ENCODE data around the gene IFI30.

IFI30 gene

GRCh38 chr19:18211683-18212082 is 38.1 kb downstream of the IFI30 start:
- no peaks in the 10 kb centered on the region for H3K9me3 ChIP-seq (ENCODE audit: control insufficient read depth in 2 of 2, low read length in 2 of 2)
- no peak overlapping the region for H3K4me3 ChIP-seq (ENCODE audit: low read length in 2 of 2)
- H3K27me3 ChIP-seq (ENCODE audit: control insufficient read depth in 2 of 2, insufficient read depth in 2 of 2, low read length in 2 of 2), result peaks cover 0 to 5% of the 10 kb centered on the region in 2 donors
- H3K4me1 ChIP-seq (ENCODE audit: control insufficient read depth in 2 of 2, insufficient read depth in 2 of 2, low read length in 2 of 2), result no peaks in the 10 kb centered on the region
- H3K9ac ChIP-seq (ENCODE audit: low read depth in 1 of 2, low read length in 2 of 2), result no peak overlapping the region
- H3K27ac ChIP-seq (ENCODE audit: low read depth in 2 of 2, low read length in 2 of 2), result no peak overlapping the region
- no peaks in the 10 kb centered on the region for H3K36me3 ChIP-seq (ENCODE audit: control insufficient read depth in 2 of 2, insufficient read depth in 2 of 2, low read length in 2 of 2)

GRCh38 chr19:18214779-18215433 is 41.3 kb downstream of the IFI30 start:
- Histone ChIP-seq H3K9ac (ENCODE audit: low read depth in 1 of 2, low read length in 2 of 2) (no peak overlapping the region), H3K27me3 (ENCODE audit: control insufficient read depth in 2 of 2, insufficient read depth in 2 of 2, low read length in 2 of 2) (no peaks in the 10 kb centered on the region), H3K4me3 (ENCODE audit: low read length in 2 of 2) (no peak overlapping the region), H3K36me3 (ENCODE audit: control insufficient read depth in 2 of 2, insufficient read depth in 2 of 2, low read length in 2 of 2) (no peaks in the 10 kb centered on the region), H3K9me3 (ENCODE audit: control insufficient read depth in 2 of 2, low read length in 2 of 2) (no peaks in the 10 kb centered on the region), H3K27ac (ENCODE audit: low read depth in 2 of 2, low read length in 2 of 2) (no peak overlapping the region), H3K4me1 (ENCODE audit: control insufficient read depth in 2 of 2, insufficient read depth in 2 of 2, low read length in 2 of 2) (no peaks in the 10 kb centered on the region)

- H3K27ac ChIP-seq (ENCODE audit: low read depth in 2 of 2, low read length in 2 of 2), result no peak overlapping the region
- no peaks in the 10 kb centered on the region for H3K36me3 ChIP-seq (ENCODE audit: control insufficient read depth in 2 of 2, insufficient read depth in 2 of 2, low read length in 2 of 2)
- H3K27me3 ChIP-seq (ENCODE audit: control insufficient read depth in 2 of 2, insufficient read depth in 2 of 2, low read length in 2 of 2), result no peaks in the 10 kb centered on the region
- H3K4me1 ChIP-seq (ENCODE audit: control insufficient read depth in 2 of 2, insufficient read depth in 2 of 2, low read length in 2 of 2), result no peaks in the 10 kb centered on the region
- H3K9ac ChIP-seq (ENCODE audit: low read depth in 1 of 2, low read length in 2 of 2), result no peak overlapping the region
- no peaks in the 10 kb centered on the region for H3K9me3 ChIP-seq (ENCODE audit: control insufficient read depth in 2 of 2, low read length in 2 of 2)
- no peak overlapping the region for H3K4me3 ChIP-seq (ENCODE audit: low read length in 2 of 2)
Measured at GRCh38 chr19:18216789-18217188, 43.2 kb downstream of the IFI30 start.

GRCh38 chr19:18218159-18218558 is 44.5 kb downstream of the IFI30 start:
- Histone ChIP-seq H3K4me1 (ENCODE audit: control insufficient read depth in 2 of 2, insufficient read depth in 2 of 2, low read length in 2 of 2) (no peaks in the 10 kb centered on the region), H3K4me3 (ENCODE audit: low read length in 2 of 2) (no peak overlapping the region), H3K27me3 (ENCODE audit: control insufficient read depth in 2 of 2, insufficient read depth in 2 of 2, low read length in 2 of 2) (peaks cover 0 to 4% of the 10 kb centered on the region in 2 donors)

GRCh38 chr19:18218600-18218999 is 45.0 kb downstream of the IFI30 start:
- Histone ChIP-seq H3K27me3 (ENCODE audit: control insufficient read depth in 2 of 2, insufficient read depth in 2 of 2, low read length in 2 of 2) (peaks cover 0 to 4% of the 10 kb centered on the region in 2 donors), H3K4me1 (ENCODE audit: control insufficient read depth in 2 of 2, insufficient read depth in 2 of 2, low read length in 2 of 2) (no peaks in the 10 kb centered on the region), H3K4me3 (ENCODE audit: low read length in 2 of 2) (no peak overlapping the region), H3K36me3 (ENCODE audit: control insufficient read depth in 2 of 2, insufficient read depth in 2 of 2, low read length in 2 of 2) (no peaks in the 10 kb centered on the region), H3K9ac (ENCODE audit: low read depth in 1 of 2, low read length in 2 of 2) (no peak overlapping the region), H3K27ac (ENCODE audit: low read depth in 2 of 2, low read length in 2 of 2) (no peak overlapping the region), H3K9me3 (ENCODE audit: control insufficient read depth in 2 of 2, low read length in 2 of 2) (no peaks in the 10 kb centered on the region)

More at GRCh38 chr19:18218159-18218558, 44.5 kb downstream of the IFI30 start:
- Histone ChIP-seq H3K36me3 (ENCODE audit: control insufficient read depth in 2 of 2, insufficient read depth in 2 of 2, low read length in 2 of 2) (no peaks in the 10 kb centered on the region), H3K27ac (ENCODE audit: low read depth in 2 of 2, low read length in 2 of 2) (no peak overlapping the region), H3K9me3 (ENCODE audit: control insufficient read depth in 2 of 2, low read length in 2 of 2) (no peaks in the 10 kb centered on the region), H3K9ac (ENCODE audit: low read depth in 1 of 2, low read length in 2 of 2) (no peak overlapping the region)

- Histone ChIP-seq H3K27ac (ENCODE audit: low read depth in 2 of 2, low read length in 2 of 2) (no peak overlapping the region), H3K36me3 (ENCODE audit: control insufficient read depth in 2 of 2, insufficient read depth in 2 of 2, low read length in 2 of 2) (no peaks in the 10 kb centered on the region), H3K9ac (ENCODE audit: low read depth in 1 of 2, low read length in 2 of 2) (no peak overlapping the region), H3K4me1 (ENCODE audit: control insufficient read depth in 2 of 2, insufficient read depth in 2 of 2, low read length in 2 of 2) (peaks cover 4 to 10% of the 10 kb centered on the region in 2 donors), H3K9me3 (ENCODE audit: control insufficient read depth in 2 of 2, low read length in 2 of 2) (no peaks in the 10 kb centered on the region), H3K4me3 (ENCODE audit: low read length in 2 of 2) (no peak overlapping the region), H3K27me3 (ENCODE audit: control insufficient read depth in 2 of 2, insufficient read depth in 2 of 2, low read length in 2 of 2) (peaks cover 5 to 7% of the 10 kb centered on the region in 2 donors)
Measured at GRCh38 chr19:18219911-18220631, 46.5 kb downstream of the IFI30 start.

- H3K9me3 ChIP-seq (ENCODE audit: control insufficient read depth in 2 of 2, low read length in 2 of 2), result no peaks in the 10 kb centered on the region
- H3K4me1 ChIP-seq (ENCODE audit: control insufficient read depth in 2 of 2, insufficient read depth in 2 of 2, low read length in 2 of 2), result peaks cover 4 to 11% of the 10 kb centered on the region in 2 donors
- no peak overlapping the region for H3K27ac ChIP-seq (ENCODE audit: low read depth in 2 of 2, low read length in 2 of 2)
- H3K36me3 ChIP-seq (ENCODE audit: control insufficient read depth in 2 of 2, insufficient read depth in 2 of 2, low read length in 2 of 2), result no peaks in the 10 kb centered on the region
- peaks cover 12 to 13% of the 10 kb centered on the region in 2 donors for H3K27me3 ChIP-seq (ENCODE audit: control insufficient read depth in 2 of 2, insufficient read depth in 2 of 2, low read length in 2 of 2)
- H3K4me3 ChIP-seq (ENCODE audit: low read length in 2 of 2), result no peak overlapping the region
- no peak overlapping the region for H3K9ac ChIP-seq (ENCODE audit: low read depth in 1 of 2, low read length in 2 of 2)
Measured at GRCh38 chr19:18220632-18221275, 47.1 kb downstream of the IFI30 start.

GRCh38 chr19:18221815-18222725 is 48.5 kb downstream of the IFI30 start:
- H3K27ac ChIP-seq (ENCODE audit: low read depth in 2 of 2, low read length in 2 of 2), result no peak overlapping the region
- peaks cover 14 to 20% of the 10 kb centered on the region in 2 donors for H3K27me3 ChIP-seq (ENCODE audit: control insufficient read depth in 2 of 2, insufficient read depth in 2 of 2, low read length in 2 of 2)
- no peak overlapping the region for H3K9ac ChIP-seq (ENCODE audit: low read depth in 1 of 2, low read length in 2 of 2)
- peaks cover 4 to 11% of the 10 kb centered on the region in 2 donors for H3K4me1 ChIP-seq (ENCODE audit: control insufficient read depth in 2 of 2, insufficient read depth in 2 of 2, low read length in 2 of 2)
- H3K9me3 ChIP-seq (ENCODE audit: control insufficient read depth in 2 of 2, low read length in 2 of 2), result no peaks in the 10 kb centered on the region
- H3K4me3 ChIP-seq (ENCODE audit: low read length in 2 of 2), result no peak overlapping the region
- no peaks in the 10 kb centered on the region for H3K36me3 ChIP-seq (ENCODE audit: control insufficient read depth in 2 of 2, insufficient read depth in 2 of 2, low read length in 2 of 2)

- H3K4me1 ChIP-seq (ENCODE audit: control insufficient read depth in 2 of 2, insufficient read depth in 2 of 2, low read length in 2 of 2), result peaks cover 4 to 11% of the 10 kb centered on the region in 2 donors
- peaks cover 14 to 22% of the 10 kb centered on the region in 2 donors for H3K27me3 ChIP-seq (ENCODE audit: control insufficient read depth in 2 of 2, insufficient read depth in 2 of 2, low read length in 2 of 2)
- H3K9me3 ChIP-seq (ENCODE audit: control insufficient read depth in 2 of 2, low read length in 2 of 2), result no peaks in the 10 kb centered on the region
- H3K36me3 ChIP-seq (ENCODE audit: control insufficient read depth in 2 of 2, insufficient read depth in 2 of 2, low read length in 2 of 2), result no peaks in the 10 kb centered on the region
- peak overlapping the region; percentile 62 to 83 for H3K4me3 ChIP-seq (ENCODE audit: low read length in 2 of 2)
- H3K27ac ChIP-seq (ENCODE audit: low read depth in 2 of 2, low read length in 2 of 2), result no peak overlapping the region
- H3K9ac ChIP-seq (ENCODE audit: low read depth in 1 of 2, low read length in 2 of 2), result peak overlapping the region; percentile 42 to 60
Measured at GRCh38 chr19:18223860-18224524, 50.4 kb downstream of the IFI30 start.
